ENCODE measurements around the gene NFASC.

DNA sequence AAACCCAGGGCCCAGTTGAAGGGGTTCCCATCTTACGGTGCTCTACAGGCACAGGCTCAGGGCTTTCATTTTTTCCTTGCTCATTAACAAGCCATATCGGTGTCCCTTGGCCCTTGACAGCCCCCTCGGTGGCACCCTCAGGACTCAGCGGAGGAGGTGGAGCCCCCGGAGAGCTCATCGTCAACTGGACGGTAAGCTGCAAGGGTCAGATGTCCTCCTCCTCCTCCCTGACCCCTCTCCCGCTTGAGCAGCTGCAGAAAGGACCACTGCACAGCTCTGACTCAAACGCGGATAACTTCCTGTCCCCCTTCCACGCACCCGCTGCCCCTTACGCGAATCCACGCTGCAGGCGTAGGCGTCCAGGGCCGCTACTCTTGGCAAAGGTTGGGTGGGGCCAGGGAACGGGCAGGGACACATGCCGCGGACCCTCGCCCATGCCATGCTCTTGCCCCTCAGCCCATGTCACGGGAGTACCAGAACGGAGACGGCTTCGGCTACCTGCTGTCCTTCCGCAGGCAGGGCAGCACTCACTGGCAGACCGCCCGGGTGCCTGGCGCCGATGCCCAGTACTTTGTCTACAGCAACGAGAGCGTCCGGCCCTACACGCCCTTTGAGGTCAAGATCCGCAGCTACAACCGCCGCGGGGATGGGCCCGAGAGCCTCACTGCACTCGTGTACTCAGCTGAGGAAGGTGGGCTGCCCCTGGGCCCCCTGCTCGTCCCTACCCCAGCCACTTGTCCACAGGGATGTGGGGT, 198.9 kb downstream of the NFASC start:
- no peak for TF ChIP-seq EZH2 (IDR thresholded peaks at IDR 0.05; ENCODE audit: insufficient read depth, poor library complexity, severe bottlenecking)
- no peak for TF ChIP-seq EZH2phosphoT487 (IDR thresholded peaks at IDR 0.05; ENCODE audit: insufficient read depth, low read depth)

Measured in GM23248 (cell line).